WTC11 (cell line): ENCODE data around the gene ACSL1. TPM values are rescaled to one million over a fixed set of nuclear protein-coding genes. Genes with fewer than 3 reads are reported as not detected.

Experiments used
- ATAC-seq: fragments of 200-7000 bp; cut with Tn5 transposase; 2 replicates; pipeline ENCODE4 v1.10.0; 2021; ENCODE audit warnings: mild to moderate bottlenecking, moderate library complexity
- CTCF ChIA-PET: fragments of 300-600 bp; sonication (Branson Sonifier 250); formaldehyde crosslinking; loops from one replicate; lab custom pipeline; 2021; ENCODE audit warnings: antibody characterized with exemption; lab: Charles Lee
- POLR2A ChIA-PET: fragments of 350-600 bp; sonication (Branson Sonifier 250); formaldehyde crosslinking; loops from one replicate; lab custom pipeline; 2021; ENCODE audit warnings: antibody characterized with exemption; lab: Charles Lee
- DNase-seq: peaks from one replicate; pipeline ENCODE4 v3.0.0; 2021; ENCODE audit warnings: low spot score
- H3K27ac Mint-ChIP-seq: 2 replicates; pipeline ENCODE4 v1.8.0; 2021; ENCODE audit warnings: mixed read lengths
- H3K27me3 Mint-ChIP-seq: 2 replicates; pipeline ENCODE4 v1.8.0; 2021; ENCODE audit warnings: low read depth, mild to moderate bottlenecking, moderate library complexity, mixed read lengths
- H3K36me3 Mint-ChIP-seq: 2 replicates; pipeline ENCODE4 v1.8.0; 2021; ENCODE audit warnings: mixed read lengths
- H3K4me1 Mint-ChIP-seq: 2 replicates; pipeline ENCODE4 v1.8.0; 2022; ENCODE audit warnings: mixed read lengths
- H3K4me3 Mint-ChIP-seq: 2 replicates; pipeline ENCODE4 v1.8.0; 2021; ENCODE audit warnings: mild to moderate bottlenecking, moderate library complexity, mixed read lengths
- H3K9me3 Mint-ChIP-seq: 2 replicates; pipeline ENCODE4 v1.8.0; 2021; ENCODE audit warnings: mixed read lengths
- ATF1 ChIP-seq: sonication (generic); formaldehyde crosslinking; IDR thresholded peaks from 2 replicates; pipeline ENCODE4 v1.8.1; 2023; ENCODE audit warnings: mild to moderate bottlenecking, moderate library complexity, missing genetic modification reagents
- CBFB ChIP-seq: sonication (generic); formaldehyde crosslinking; IDR thresholded peaks from 2 replicates; pipeline ENCODE4 v1.8.1; 2022; ENCODE audit warnings: mild to moderate bottlenecking, low read depth, missing genetic modification reagents
- ETV6 ChIP-seq: sonication (generic); formaldehyde crosslinking; IDR thresholded peaks from 2 replicates; pipeline ENCODE4 v1.8.1; 2022; ENCODE audit warnings: mild to moderate bottlenecking, missing genetic modification reagents
- GABPB1 ChIP-seq: sonication (generic); formaldehyde crosslinking; IDR thresholded peaks from 2 replicates; pipeline ENCODE4 v1.8.1; 2023; ENCODE audit warnings: mild to moderate bottlenecking, missing genetic modification reagents
- GTF2I ChIP-seq: fragments of 250-450 bp; sonication (Bioruptor Pico); conservative IDR thresholded peaks from 2 replicates; pipeline ENCODE4 v1.4.0; 2021; ENCODE audit warnings: mild to moderate bottlenecking
- JAZF1 ChIP-seq: fragments of 250-450 bp; sonication (Bioruptor Pico); IDR thresholded peaks from 2 replicates; pipeline ENCODE4 v1.9.0; 2021; ENCODE audit warnings: moderate library complexity, mild to moderate bottlenecking, inconsistent platforms
- JUN ChIP-seq: sonication (generic); formaldehyde crosslinking; IDR thresholded peaks from 2 replicates; pipeline ENCODE4 v1.8.0; 2023; ENCODE audit warnings: mild to moderate bottlenecking, missing genetic modification reagents
- MXD4 ChIP-seq: fragments of 250-450 bp; sonication (Bioruptor Pico); IDR thresholded peaks from 2 replicates; pipeline ENCODE4 v1.8.0; 2021; ENCODE audit warnings: mild to moderate bottlenecking, moderate library complexity, borderline replicate concordance
- MYBL2 ChIP-seq: sonication (generic); formaldehyde crosslinking; IDR thresholded peaks from 2 replicates; pipeline ENCODE4 v1.8.1; 2023; ENCODE audit warnings: mild to moderate bottlenecking, moderate library complexity, missing genetic modification reagents
- NFATC4 ChIP-seq: fragments of 250-450 bp; sonication (Bioruptor Pico); IDR thresholded peaks from 2 replicates; pipeline ENCODE4 v1.9.0; 2021; ENCODE audit warnings: mild to moderate bottlenecking
- NFE2L1 ChIP-seq: sonication (generic); formaldehyde crosslinking; IDR thresholded peaks from 2 replicates; pipeline ENCODE4 v1.8.1; 2023; ENCODE audit warnings: missing genetic modification reagents
- ZNF138 ChIP-seq: sonication (generic); formaldehyde crosslinking; conservative IDR thresholded peaks from 2 replicates; pipeline ENCODE4 v1.8.1; 2022; ENCODE audit warnings: mild to moderate bottlenecking, moderate library complexity, missing genetic modification reagents
- ZNF263 ChIP-seq: sonication (generic); formaldehyde crosslinking; IDR thresholded peaks from 2 replicates; pipeline ENCODE4 v1.8.1; 2022; ENCODE audit warnings: low read depth, mild to moderate bottlenecking, moderate library complexity, missing genetic modification reagents
- ZNF317 ChIP-seq: sonication (generic); formaldehyde crosslinking; IDR thresholded peaks from 2 replicates; pipeline ENCODE4 v1.8.1; 2023; ENCODE audit warnings: low read depth, mild to moderate bottlenecking, moderate library complexity, missing genetic modification reagents, borderline replicate concordance
- total RNA-seq: library from RNA; stranded (reverse); gene quantifications from 3 replicates; pipeline ENCODE4 v1.2.3, GENCODE V29; 2021
- TF ChIP-seq, protein P1 (sequence below): sonication (generic); formaldehyde crosslinking; IDR thresholded peaks from 2 replicates; pipeline ENCODE4 v1.8.0; 2023; ENCODE audit warnings: mild to moderate bottlenecking, missing genetic modification reagents
- TF ChIP-seq, protein P2 (sequence below): fragments of 250-450 bp; sonication (Bioruptor Pico); IDR thresholded peaks from 2 replicates; pipeline ENCODE4 v2.1.2; 2022; ENCODE audit warnings: mild to moderate bottlenecking, moderate library complexity
- TF ChIP-seq, protein P3 (sequence below): sonication (generic); formaldehyde crosslinking; IDR thresholded peaks from 2 replicates; pipeline ENCODE4 v1.8.1; 2022; ENCODE audit warnings: low read depth, mild to moderate bottlenecking, moderate library complexity, missing genetic modification reagents, borderline replicate concordance
- TF ChIP-seq, protein P4 (sequence below): fragments of 250-450 bp; sonication (Bioruptor Pico); IDR thresholded peaks from 2 replicates; pipeline ENCODE4 v1.9.0; 2021; ENCODE audit warnings: moderate library complexity, mild to moderate bottlenecking, inconsistent platforms, borderline replicate concordance
- TF ChIP-seq, protein P5 (sequence below): sonication (generic); formaldehyde crosslinking; IDR thresholded peaks from 2 replicates; pipeline ENCODE4 v1.8.1; 2023; ENCODE audit warnings: mild to moderate bottlenecking, moderate library complexity, missing genetic modification reagents
- TF ChIP-seq, protein P6 (sequence below): sonication (generic); formaldehyde crosslinking; IDR thresholded peaks from 2 replicates; pipeline ENCODE4 v1.8.1; 2022; ENCODE audit warnings: missing genetic modification reagents, borderline replicate concordance

The ACSL1 gene
- total RNA-seq, 1 experiment from 2014 or later: 6.6 TPM

DNA sequence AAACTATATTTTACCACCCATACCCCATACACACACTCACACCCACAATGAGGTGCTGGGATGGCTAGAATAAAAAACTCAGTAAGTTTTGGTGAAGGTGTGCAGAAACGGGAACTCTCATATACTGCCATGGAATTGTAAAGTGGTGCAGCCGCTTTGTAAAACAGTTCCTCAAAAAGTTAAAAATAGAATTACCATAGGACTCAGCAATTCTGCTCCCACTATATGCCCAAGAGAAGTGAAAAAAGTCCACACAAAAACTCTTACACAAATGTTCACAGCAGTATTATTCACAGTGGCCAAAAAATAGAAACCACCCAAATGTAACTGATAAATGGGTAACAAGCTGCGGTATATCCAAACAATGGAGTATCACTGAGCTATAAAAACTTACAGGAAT, 98.3 kb downstream of the ACSL1 start:
- TF ChIP-seq ETV6 (CRISPR knock-in tag): no peak
- TF ChIP-seq JAZF1 (CRISPR knock-in tag): no peak
- no peak for TF ChIP-seq CBFB (CRISPR knock-in tag)
- TF ChIP-seq NFE2L1 (CRISPR knock-in tag): no peak
- no peak for TF ChIP-seq GABPB1
- no peak for TF ChIP-seq ATF1
- TF ChIP-seq, protein P1, sequence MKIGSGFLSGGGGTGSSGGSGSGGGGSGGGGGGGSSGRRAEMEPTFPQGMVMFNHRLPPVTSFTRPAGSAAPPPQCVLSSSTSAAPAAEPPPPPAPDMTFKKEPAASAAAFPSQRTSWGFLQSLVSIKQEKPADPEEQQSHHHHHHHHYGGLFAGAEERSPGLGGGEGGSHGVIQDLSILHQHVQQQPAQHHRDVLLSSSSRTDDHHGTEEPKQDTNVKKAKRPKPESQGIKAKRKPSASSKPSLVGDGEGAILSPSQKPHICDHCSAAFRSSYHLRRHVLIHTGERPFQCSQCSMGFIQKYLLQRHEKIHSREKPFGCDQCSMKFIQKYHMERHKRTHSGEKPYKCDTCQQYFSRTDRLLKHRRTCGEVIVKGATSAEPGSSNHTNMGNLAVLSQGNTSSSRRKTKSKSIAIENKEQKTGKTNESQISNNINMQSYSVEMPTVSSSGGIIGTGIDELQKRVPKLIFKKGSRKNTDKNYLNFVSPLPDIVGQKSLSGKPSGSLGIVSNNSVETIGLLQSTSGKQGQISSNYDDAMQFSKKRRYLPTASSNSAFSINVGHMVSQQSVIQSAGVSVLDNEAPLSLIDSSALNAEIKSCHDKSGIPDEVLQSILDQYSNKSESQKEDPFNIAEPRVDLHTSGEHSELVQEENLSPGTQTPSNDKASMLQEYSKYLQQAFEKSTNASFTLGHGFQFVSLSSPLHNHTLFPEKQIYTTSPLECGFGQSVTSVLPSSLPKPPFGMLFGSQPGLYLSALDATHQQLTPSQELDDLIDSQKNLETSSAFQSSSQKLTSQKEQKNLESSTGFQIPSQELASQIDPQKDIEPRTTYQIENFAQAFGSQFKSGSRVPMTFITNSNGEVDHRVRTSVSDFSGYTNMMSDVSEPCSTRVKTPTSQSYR (CRISPR knock-in tag): no peak
- TF ChIP-seq ZNF138: no peak
- TF ChIP-seq, protein P2, sequence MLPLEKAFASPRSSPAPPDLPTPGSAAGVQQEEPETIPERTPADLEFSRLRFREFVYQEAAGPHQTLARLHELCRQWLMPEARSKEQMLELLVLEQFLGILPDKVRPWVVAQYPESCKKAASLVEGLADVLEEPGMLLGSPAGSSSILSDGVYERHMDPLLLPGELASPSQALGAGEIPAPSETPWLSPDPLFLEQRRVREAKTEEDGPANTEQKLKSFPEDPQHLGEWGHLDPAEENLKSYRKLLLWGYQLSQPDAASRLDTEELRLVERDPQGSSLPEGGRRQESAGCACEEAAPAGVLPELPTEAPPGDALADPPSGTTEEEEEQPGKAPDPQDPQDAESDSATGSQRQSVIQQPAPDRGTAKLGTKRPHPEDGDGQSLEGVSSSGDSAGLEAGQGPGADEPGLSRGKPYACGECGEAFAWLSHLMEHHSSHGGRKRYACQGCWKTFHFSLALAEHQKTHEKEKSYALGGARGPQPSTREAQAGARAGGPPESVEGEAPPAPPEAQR (CRISPR knock-in tag): no peak
- TF ChIP-seq, protein P3, sequence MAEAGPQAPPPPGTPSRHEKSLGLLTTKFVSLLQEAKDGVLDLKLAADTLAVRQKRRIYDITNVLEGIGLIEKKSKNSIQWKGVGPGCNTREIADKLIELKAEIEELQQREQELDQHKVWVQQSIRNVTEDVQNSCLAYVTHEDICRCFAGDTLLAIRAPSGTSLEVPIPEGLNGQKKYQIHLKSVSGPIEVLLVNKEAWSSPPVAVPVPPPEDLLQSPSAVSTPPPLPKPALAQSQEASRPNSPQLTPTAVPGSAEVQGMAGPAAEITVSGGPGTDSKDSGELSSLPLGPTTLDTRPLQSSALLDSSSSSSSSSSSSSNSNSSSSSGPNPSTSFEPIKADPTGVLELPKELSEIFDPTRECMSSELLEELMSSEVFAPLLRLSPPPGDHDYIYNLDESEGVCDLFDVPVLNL (CRISPR knock-in tag): no peak
- TF ChIP-seq, protein P4, sequence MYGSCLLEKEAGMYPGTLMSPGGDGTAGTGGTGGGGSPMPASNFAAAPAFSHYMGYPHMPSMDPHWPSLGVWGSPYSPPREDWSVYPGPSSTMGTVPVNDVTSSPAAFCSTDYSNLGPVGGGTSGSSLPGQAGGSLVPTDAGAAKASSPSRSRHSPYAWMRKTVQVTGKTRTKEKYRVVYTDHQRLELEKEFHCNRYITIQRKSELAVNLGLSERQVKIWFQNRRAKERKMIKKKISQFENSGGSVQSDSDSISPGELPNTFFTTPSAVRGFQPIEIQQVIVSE (CRISPR knock-in tag): no peak
- no peak for TF ChIP-seq MYBL2
- TF ChIP-seq JUN (CRISPR knock-in tag): no peak
- TF ChIP-seq, protein P5, sequence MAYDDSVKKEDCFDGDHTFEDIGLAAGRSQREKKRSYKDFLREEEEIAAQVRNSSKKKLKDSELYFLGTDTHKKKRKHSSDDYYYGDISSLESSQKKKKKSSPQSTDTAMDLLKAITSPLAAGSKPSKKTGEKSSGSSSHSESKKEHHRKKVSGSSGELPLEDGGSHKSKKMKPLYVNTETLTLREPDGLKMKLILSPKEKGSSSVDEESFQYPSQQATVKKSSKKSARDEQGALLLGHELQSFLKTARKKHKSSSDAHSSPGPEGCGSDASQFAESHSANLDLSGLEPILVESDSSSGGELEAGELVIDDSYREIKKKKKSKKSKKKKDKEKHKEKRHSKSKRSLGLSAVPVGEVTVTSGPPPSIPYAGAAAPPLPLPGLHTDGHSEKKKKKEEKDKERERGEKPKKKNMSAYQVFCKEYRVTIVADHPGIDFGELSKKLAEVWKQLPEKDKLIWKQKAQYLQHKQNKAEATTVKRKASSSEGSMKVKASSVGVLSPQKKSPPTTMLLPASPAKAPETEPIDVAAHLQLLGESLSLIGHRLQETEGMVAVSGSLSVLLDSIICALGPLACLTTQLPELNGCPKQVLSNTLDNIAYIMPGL (CRISPR knock-in tag): no peak

DNA sequence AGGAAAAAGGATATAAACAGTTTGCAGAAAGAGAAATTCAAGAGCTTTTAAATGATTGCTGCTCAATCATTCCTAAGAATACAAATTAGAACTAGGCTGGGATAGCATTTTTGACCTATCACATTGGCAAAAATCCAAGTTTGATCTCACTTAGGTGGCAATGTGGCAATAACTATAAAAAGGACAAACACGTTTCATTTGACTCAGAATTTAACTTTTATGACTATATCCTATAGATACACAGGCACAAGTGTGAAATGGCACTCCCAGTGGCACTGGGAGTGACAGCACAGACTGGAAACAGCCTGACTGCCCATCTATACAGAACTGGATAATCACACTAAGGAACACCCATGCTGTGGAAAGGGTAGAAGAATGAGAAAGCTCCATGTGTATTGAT, 103.0 kb downstream of the ACSL1 start:
- Mint-ChIP-seq H3K4me3 (no peak overlapping the region), H3K36me3 (peaks cover 74% of the 10 kb centered on the region), H3K4me1 (no peaks in the 10 kb centered on the region), H3K9me3 (no peaks in the 10 kb centered on the region), H3K27ac (no peak overlapping the region), H3K27me3 (no peaks in the 10 kb centered on the region)
- ChIA-PET POLR2A (interaction anchor here (1.8 kb wide), 1 partner anchor 11 kb away, joined by 5 read pairs; the partner anchor contains the start of gene CENPU), CTCF (interaction anchor here (1.0 kb wide), 1 partner anchor 16 kb away, joined by 3 read pairs; no protein-coding TSS in a partner anchor)
- DNase-seq: no peak
- TF ChIP-seq NFATC4 (CRISPR knock-in tag) (no peak), MXD4 (CRISPR knock-in tag) (no peak), ZNF263 (CRISPR knock-in tag) (no peak), GTF2I (no peak), ZNF317 (CRISPR knock-in tag) (no peak)
- TF ChIP-seq, protein P6, sequence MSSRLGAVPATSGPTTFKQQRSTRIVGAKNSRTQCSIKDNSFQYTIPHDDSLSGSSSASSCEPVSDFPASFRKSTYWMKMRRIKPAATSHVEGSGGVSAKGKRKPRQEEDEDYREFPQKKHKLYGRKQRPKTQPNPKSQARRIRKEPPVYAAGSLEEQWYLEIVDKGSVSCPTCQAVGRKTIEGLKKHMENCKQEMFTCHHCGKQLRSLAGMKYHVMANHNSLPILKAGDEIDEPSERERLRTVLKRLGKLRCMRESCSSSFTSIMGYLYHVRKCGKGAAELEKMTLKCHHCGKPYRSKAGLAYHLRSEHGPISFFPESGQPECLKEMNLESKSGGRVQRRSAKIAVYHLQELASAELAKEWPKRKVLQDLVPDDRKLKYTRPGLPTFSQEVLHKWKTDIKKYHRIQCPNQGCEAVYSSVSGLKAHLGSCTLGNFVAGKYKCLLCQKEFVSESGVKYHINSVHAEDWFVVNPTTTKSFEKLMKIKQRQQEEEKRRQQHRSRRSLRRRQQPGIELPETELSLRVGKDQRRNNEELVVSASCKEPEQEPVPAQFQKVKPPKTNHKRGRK (CRISPR knock-in tag): no peak
- ATAC-seq: no peak

More for the DNA sequence above, 98.3 kb downstream of the ACSL1 start:
- DNase-seq: no peak
- no peak overlapping the region for H3K27ac Mint-ChIP-seq
- no peak overlapping the region for H3K4me3 Mint-ChIP-seq
- peaks cover 13% of the 10 kb centered on the region for H3K4me1 Mint-ChIP-seq
- H3K9me3 Mint-ChIP-seq: no peaks in the 10 kb centered on the region
- ATAC-seq: no peak
- no peaks in the 10 kb centered on the region for H3K27me3 Mint-ChIP-seq
- POLR2A ChIA-PET: no interaction called here
- CTCF ChIA-PET: no interaction called here
- peaks cover 65% of the 10 kb centered on the region for H3K36me3 Mint-ChIP-seq
